Osteoblast (primary cell): ENCODE results near the gene USP28. TPM values are rescaled to one million over a fixed set of nuclear protein-coding genes. Genes with fewer than 3 reads are reported as not detected.
"Not testable (repeated sequence)": the region's sequence is repeated elsewhere in the genome, so short reads cannot be mapped to it uniquely, and the experiment has no call there.

Experiments used
- DNase-seq: peaks from one replicate; pipeline ENCODE4 v3.0.0; 2011; ENCODE audit warnings: low spot score, mixed read lengths; ENCODE audit not compliant: insufficient read length; ENCODE audit errors: missing footprints
- H2AFZ ChIP-seq: 2 replicates; pipeline ENCODE4 v1.6.0; 2011; ENCODE audit warnings: mild to moderate bottlenecking, low read length
- H3K27ac ChIP-seq: 2 replicates; pipeline ENCODE4 v1.5.1; 2011; ENCODE audit warnings: mild to moderate bottlenecking, low read depth, low read length, moderate library complexity
- H3K27me3 ChIP-seq: 2 replicates; pipeline ENCODE4 v1.6.0; 2012; ENCODE audit warnings: mild to moderate bottlenecking, control low read depth, inconsistent platforms, low read length, moderate library complexity; ENCODE audit not compliant: insufficient read depth
- H3K36me3 ChIP-seq: 2 replicates; pipeline ENCODE4 v1.5.1; 2011; ENCODE audit warnings: mild to moderate bottlenecking, low read length, control low read depth, moderate library complexity; ENCODE audit not compliant: insufficient read depth
- H3K4me1 ChIP-seq: 2 replicates; pipeline ENCODE4 v1.5.1; 2011; ENCODE audit warnings: mild to moderate bottlenecking, low read length, control low read depth, moderate library complexity; ENCODE audit not compliant: insufficient read depth
- H3K4me2 ChIP-seq: 2 replicates; pipeline ENCODE4 v1.6.0; 2011; ENCODE audit warnings: mild to moderate bottlenecking, low read length; ENCODE audit not compliant: insufficient read depth
- H3K4me3 ChIP-seq: fragments of 200-600 bp; sonication (generic); 3 replicates; pipeline ENCODE4 v1.5.1; 2012; ENCODE audit warnings: mild to moderate bottlenecking, low read length, inconsistent platforms; ENCODE audit not compliant: insufficient read depth
- H3K79me2 ChIP-seq: 2 replicates; pipeline ENCODE4 v1.6.0; 2012; ENCODE audit warnings: mild to moderate bottlenecking, low read length, control low read depth, inconsistent platforms; ENCODE audit not compliant: insufficient read depth
- H3K9me3 ChIP-seq: 2 replicates; pipeline ENCODE4 v1.5.1; 2011; ENCODE audit warnings: low read depth, low read length, control low read depth
- H4K20me1 ChIP-seq: 2 replicates; pipeline ENCODE4 v1.6.0; 2012; ENCODE audit warnings: mild to moderate bottlenecking, low read length, control low read depth; ENCODE audit not compliant: insufficient read depth
- small RNA-seq: library from RNA; depleted of rRNA; stranded (forward); fragments of <200 nt; gene quantifications from one replicate; pipeline ENCODE3, GENCODE V24; 2012
- total RNA-seq: library from RNA; depleted of rRNA; stranded (reverse); fragments of >200 nt; gene quantifications from 2 replicates; pipeline ENCODE4 v1.2.3, GENCODE V29; 2012
- TF ChIP-seq, protein P1 (sequence below): IDR thresholded peaks from 2 replicates; pipeline ENCODE4 v1.5.1; 2011; ENCODE audit warnings: mild to moderate bottlenecking, low read depth, low read length, moderate library complexity; ENCODE audit errors: extremely low read depth

Gene USP28
- total RNA-seq, 1 donor = 31.5 TPM

DNA sequence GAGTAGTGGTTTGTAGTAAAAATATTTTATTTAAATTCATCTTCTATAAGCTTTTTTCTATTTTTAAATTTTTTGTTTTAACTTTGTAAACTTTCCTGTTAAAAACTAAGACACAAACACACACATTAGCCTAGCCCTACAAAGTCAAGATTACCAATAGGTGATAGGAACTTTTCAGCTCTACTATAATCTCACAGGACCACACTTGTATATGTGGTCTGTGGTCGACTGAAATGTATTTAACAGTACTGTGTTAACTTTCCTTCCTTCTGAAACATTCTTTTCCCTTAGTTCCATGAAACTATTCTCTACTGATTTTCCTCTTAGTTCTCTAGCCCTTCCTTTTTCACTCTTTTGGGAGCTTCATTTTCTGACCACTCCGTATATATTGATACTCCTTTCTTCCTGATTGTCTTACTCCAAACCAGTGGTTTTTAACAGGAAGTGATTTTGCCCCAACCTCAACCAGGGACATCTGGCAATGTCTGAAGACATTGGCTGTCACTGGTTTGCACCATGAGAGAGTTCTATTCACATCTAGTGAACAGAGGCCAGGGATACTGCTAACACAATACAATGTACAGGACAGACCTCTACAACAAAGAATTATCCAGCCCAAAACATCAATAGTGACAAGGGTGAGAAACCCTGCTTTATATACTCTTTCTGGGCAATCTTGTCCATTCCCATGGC lies 110.7 kb downstream of the USP28 start:
- Histone ChIP-seq H3K9me3 (no peaks in the 10 kb centered on the region), H3K4me1 (no peaks in the 10 kb centered on the region), H3K4me2 (no peak overlapping the region), H3K36me3 (peaks cover 28% of the 10 kb centered on the region), H3K27ac (no peak overlapping the region), H3K27me3 (no peaks in the 10 kb centered on the region), H3K4me3 (no peak overlapping the region), H3K79me2 (peaks cover 55% of the 10 kb centered on the region), H4K20me1 (peaks cover 2% of the 10 kb centered on the region), H2AFZ (no peak overlapping the region)
- TF ChIP-seq, protein P1, sequence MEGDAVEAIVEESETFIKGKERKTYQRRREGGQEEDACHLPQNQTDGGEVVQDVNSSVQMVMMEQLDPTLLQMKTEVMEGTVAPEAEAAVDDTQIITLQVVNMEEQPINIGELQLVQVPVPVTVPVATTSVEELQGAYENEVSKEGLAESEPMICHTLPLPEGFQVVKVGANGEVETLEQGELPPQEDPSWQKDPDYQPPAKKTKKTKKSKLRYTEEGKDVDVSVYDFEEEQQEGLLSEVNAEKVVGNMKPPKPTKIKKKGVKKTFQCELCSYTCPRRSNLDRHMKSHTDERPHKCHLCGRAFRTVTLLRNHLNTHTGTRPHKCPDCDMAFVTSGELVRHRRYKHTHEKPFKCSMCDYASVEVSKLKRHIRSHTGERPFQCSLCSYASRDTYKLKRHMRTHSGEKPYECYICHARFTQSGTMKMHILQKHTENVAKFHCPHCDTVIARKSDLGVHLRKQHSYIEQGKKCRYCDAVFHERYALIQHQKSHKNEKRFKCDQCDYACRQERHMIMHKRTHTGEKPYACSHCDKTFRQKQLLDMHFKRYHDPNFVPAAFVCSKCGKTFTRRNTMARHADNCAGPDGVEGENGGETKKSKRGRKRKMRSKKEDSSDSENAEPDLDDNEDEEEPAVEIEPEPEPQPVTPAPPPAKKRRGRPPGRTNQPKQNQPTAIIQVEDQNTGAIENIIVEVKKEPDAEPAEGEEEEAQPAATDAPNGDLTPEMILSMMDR = no peak
- DNase-seq = no peak

DNA sequence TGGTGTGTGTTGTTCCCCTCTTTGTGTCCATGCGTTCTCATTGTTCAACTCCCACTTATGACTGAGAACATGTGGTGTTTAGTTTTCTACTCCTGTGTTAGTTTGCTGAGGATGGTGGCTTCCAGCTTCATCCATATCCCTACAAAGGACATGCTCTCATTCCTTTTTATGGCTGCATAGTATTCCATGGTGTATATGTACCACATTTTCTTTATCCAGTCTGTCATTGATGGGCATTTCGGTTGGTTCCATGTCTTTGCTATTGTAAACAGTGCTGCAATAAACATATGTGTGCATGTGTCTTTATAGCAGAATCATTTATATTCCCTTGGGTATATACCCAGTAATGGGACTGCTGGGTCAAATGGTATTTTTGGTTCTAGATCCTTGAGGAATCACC lies 112.3 kb downstream of the USP28 start:
- H3K79me2 ChIP-seq = peaks cover 41% of the 10 kb centered on the region

DNA sequence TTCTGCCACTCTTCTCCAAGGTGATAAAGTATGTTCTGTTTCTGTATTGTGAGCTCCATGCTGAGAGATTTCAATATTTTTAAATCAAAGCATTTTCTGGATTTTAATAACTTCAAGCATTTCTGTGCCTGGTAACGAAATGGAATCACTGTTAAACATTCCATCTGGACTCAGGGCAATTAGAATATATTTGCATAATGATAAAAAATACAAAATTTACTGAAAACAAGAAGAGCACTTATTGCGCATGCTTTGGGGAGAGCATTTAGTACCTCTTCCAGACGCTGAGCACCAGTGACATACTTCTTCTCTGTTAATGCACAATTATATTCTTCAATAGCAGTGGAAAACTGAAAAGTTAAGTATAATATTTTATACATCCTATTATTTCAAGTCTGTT lies 115.1 kb downstream of the USP28 start:
- Histone ChIP-seq H3K27me3 (no peaks in the 10 kb centered on the region), H4K20me1 (no peaks in the 10 kb centered on the region), H3K4me2 (no peak overlapping the region), H2AFZ (no peak overlapping the region), H3K79me2 (peaks cover 20% of the 10 kb centered on the region), H3K27ac (no peak overlapping the region), H3K4me3 (no peak overlapping the region), H3K4me1 (no peaks in the 10 kb centered on the region), H3K9me3 (no peaks in the 10 kb centered on the region), H3K36me3 (peaks cover 36% of the 10 kb centered on the region)
- no peak for DNase-seq
- TF ChIP-seq, protein P1 = no peak

More for the DNA sequence above, 112.3 kb downstream of the USP28 start:
- not testable (repeated sequence) for DNase-seq, H3K9me3 ChIP-seq, H3K4me3 ChIP-seq, H3K4me2 ChIP-seq, H3K27me3 ChIP-seq, H4K20me1 ChIP-seq, H2AFZ ChIP-seq, H3K27ac ChIP-seq, H3K4me1 ChIP-seq
- peaks cover 23% of the 10 kb centered on the region for H3K36me3 ChIP-seq

DNA sequence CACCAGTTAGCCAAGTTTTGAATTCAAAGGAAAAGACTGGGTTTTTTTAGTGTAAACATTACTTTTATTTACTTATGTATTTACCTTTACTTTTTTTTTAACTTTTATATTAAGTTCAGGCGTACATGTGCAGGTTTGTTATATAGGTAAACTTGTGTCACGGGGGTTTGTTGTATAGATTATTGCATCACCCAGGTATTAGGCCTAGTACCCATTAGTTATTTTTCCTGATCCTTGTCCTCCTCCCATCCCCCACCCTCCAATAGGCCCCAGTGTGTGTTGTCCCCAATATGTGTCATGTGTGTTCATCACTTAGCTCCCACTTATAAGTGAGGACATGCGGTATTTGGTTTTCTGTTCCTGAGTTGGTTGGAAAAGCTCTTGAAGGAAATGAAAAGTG lies 122.4 kb downstream of the USP28 start:
- TF ChIP-seq, protein P1 = no peak
- Histone ChIP-seq H4K20me1 (no peaks in the 10 kb centered on the region), H2AFZ (no peak overlapping the region), H3K79me2 (no peaks in the 10 kb centered on the region), H3K36me3 (peaks cover 40% of the 10 kb centered on the region), H3K4me2 (no peak overlapping the region), H3K4me1 (no peaks in the 10 kb centered on the region), H3K4me3 (no peak overlapping the region), H3K27me3 (no peaks in the 10 kb centered on the region), H3K9me3 (no peaks in the 10 kb centered on the region), H3K27ac (no peak overlapping the region)
- DNase-seq = no peak

Small RNA genes lying within 50 kb of the gene (small RNA-seq; reads per million reads assigned to genes)
- gene LRRC37A13P (not detected), gene RNU6-1107P (not detected), gene RPS29P19 (not detected)

Other genes starting within 250 kb of the USP28 start
- gene TMPRSS5, start 169.3 kb downstream of the USP28 start, total RNA-seq = 0.29 and 0.36 TPM in 2 replicates
- 17.7 and 20.6 TPM in 2 replicates for gene ZW10, start 101.9 kb downstream of the USP28 start, total RNA-seq
- not detected in 2 replicates for gene CLDN25, start 95.8 kb downstream of the USP28 start, total RNA-seq
- gene HTR3B, start 29.2 kb upstream of the USP28 start, total RNA-seq = not detected in 2 replicates
- gene HTR3A, start 99.5 kb upstream of the USP28 start, total RNA-seq = not detected in 2 replicates
- under 0.01 TPM in 1 of 2 replicates, not detected in the other for gene ZBTB16, start 184.1 kb upstream of the USP28 start, total RNA-seq